Measurements from ENCODE around the gene KSR2. TPM values are rescaled to one million over a fixed set of nuclear protein-coding genes. Genes with fewer than 3 reads are reported as not detected.

KSR2 gene
- total and polyA plus RNA-seq, 2 donors (not counting 3 experiments of a cell fraction or from before 2014, with no cell fraction given), result 2.1 to 5.2 TPM

GRCh38 chr12:117440384-117440783, 528.4 kb downstream of the KSR2 start:
- H4K20me1 ChIP-seq (replicated peaks; ENCODE audit: control insufficient read depth, extremely low read depth, insufficient read depth, low read length), result no peaks in the 10 kb centered on the region
- H2AFZ ChIP-seq (ENCODE audit: low read depth, low read length), result no peak overlapping the region
- DNase-seq (ENCODE audit: low read depth, low spot score), result no peak
- H3K4me1 ChIP-seq (ENCODE audit: control insufficient read depth, extremely low read depth, insufficient read depth, low read length), result no peaks in the 10 kb centered on the region
- no peaks in the 10 kb centered on the region for H3K9me3 ChIP-seq (replicated peaks; ENCODE audit: control insufficient read depth, insufficient read depth, low read length)
- H3K9me1 ChIP-seq (replicated peaks; ENCODE audit: control insufficient read depth, extremely low read depth, insufficient read depth, low read length), result no peaks in the 10 kb centered on the region
- no peak overlapping the region for H3K4me3 ChIP-seq (replicated peaks in 1 of 3; ENCODE audit: insufficient read depth in 1 of 3, low read depth in 1 of 3, low read length in 3 of 3)
- no peaks in the 10 kb centered on the region for H3K36me3 ChIP-seq (ENCODE audit: control insufficient read depth in 2 of 2, extremely low read depth in 1 of 2, insufficient read depth in 2 of 2, low read length in 2 of 2)
- H3K4me2 ChIP-seq (ENCODE audit: insufficient read depth, low read length), result no peak overlapping the region
- no peaks in the 10 kb centered on the region for H3K27me3 ChIP-seq (ENCODE audit: control insufficient read depth in 2 of 2, insufficient read depth in 2 of 2, low read length in 2 of 2)
- intact Hi-C loops (cut with micrococcal nuclease) (no loop called here), dilution Hi-C loops (cut with MboI; ENCODE audit: extremely low pct_ligation_motif_present, low sequenced_read_pairs) (no loop called here)
- H3K9ac ChIP-seq (replicated peaks; ENCODE audit: extremely low read depth, insufficient read depth, low read length), result no peak overlapping the region
- CTCF ChIA-PET, result no interaction called here
- POLR2A ChIA-PET, result no interaction called here
- no peak overlapping the region for H3K27ac ChIP-seq (ENCODE audit: insufficient read depth, low read depth, low read length)
- no peak for FAIRE-seq
- no peaks in the 10 kb centered on the region for H3K79me2 ChIP-seq (ENCODE audit: control insufficient read depth, insufficient read depth, low read length)
- BruUV-seq (replicated peaks), result no TSS peak
- TF ChIP-seq JUN (IDR thresholded peaks at IDR 0.05; ENCODE audit: borderline replicate concordance, insufficient read depth, insufficient read length, low read depth) (no peak), MAX (IDR thresholded peaks at IDR 0.05; ENCODE audit: insufficient read depth, insufficient read length) (no peak), GATA2 (IDR thresholded peaks at IDR 0.05; ENCODE audit: insufficient read depth, insufficient read length, low read depth, low read length) (no peak), FOS (IDR thresholded peaks at IDR 0.05; ENCODE audit: borderline replicate concordance, insufficient read depth, low read length) (no peak), MYC (IDR thresholded peaks at IDR 0.05; ENCODE audit: low read depth, low read length) (no peak), POLR2A (IDR thresholded peaks at IDR 0.05; ENCODE audit: low read depth, low read length) (no peak), CTCF (IDR thresholded peaks at IDR 0.05; ENCODE audit: extremely low read depth in 1 of 2, insufficient read depth in 1 of 2, low read depth in 1 of 2, low read length in 2 of 2) (no peak), POLR2AphosphoS5 (IDR thresholded peaks at IDR 0.05; ENCODE audit: insufficient read depth, low read depth, low read length) (no peak), EZH2 (IDR thresholded peaks at IDR 0.05; ENCODE audit: borderline replicate concordance, low read depth, low read length, severe bottlenecking) (no peak)

Measured in endothelial cell of umbilical vein (primary cell).